Hypothalamus (tissue), 51 donors: Measurements from ENCODE around the gene MTIF3.

Experiments used
- DNase-seq, 51 donors: peaks; one replicate each; lab custom pipeline; 2025; lab: John Stamatoyannopoulos, UW

Gene MTIF3

DNA sequence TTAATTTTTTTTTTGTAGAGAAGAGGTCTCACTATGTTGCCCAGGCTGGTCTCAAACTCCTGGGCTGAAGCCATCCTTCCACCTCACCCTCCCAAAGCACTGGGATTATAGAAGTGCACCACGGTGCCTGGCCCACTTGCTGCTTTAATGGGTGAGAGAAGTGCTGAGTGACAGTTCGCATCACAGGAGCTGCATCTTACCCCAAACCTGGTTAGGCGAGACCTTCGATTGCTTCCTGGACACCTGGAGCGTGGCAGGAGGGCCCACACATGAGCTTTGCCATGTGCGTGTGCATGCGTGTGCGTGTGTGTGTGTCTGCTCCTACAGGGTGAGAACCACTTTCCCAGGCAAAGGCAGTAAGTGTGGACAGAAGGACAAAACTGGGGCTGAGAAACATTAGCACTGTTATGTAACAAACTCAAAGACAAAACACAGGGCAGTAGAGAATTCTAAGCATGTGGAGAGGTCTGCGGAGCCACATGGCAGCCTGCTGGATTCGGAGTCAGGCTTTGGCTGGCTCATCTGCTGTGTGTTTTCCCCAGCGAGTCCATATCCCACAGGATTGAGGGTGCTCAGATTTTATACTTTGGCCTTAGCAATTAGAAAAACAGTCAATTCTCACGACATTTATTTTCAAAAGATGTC, 11.7 kb upstream of the MTIF3 start:
- DNase-seq = no peak

GRCh38 chr13:27455331-27455855, 5.0 kb upstream of the MTIF3 start:
- no peak for DNase-seq

DNA sequence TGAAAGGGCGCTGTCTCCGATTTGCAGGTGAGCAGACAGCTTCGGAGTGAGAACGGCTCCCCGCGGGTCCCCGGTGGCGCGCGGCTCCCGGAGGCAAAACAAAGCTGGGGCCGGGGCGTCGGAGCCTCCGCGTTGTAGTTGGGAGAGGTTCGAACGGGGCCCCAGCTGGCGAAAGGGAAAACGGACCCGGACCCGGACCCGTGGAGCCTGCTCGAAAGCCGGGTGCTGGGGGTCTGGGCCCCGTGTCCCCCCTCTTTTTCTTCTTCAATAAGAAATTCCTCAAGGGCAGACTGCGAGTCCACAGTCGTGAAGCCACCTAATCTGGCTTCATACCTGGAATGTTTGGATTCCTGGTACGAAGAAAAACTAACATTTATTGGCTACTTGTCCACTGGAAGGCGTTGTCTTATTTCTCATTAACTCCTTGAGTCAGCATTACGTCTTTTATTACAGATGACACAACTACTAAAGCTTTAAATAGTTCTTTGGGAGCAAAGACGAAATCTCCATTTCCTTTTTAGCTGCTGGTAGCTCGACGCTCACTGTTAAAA, 632 bp upstream of the MTIF3 start:
- peak in 18 of 51 donors; percentile 4 to 53 (median 36) for DNase-seq

DNA sequence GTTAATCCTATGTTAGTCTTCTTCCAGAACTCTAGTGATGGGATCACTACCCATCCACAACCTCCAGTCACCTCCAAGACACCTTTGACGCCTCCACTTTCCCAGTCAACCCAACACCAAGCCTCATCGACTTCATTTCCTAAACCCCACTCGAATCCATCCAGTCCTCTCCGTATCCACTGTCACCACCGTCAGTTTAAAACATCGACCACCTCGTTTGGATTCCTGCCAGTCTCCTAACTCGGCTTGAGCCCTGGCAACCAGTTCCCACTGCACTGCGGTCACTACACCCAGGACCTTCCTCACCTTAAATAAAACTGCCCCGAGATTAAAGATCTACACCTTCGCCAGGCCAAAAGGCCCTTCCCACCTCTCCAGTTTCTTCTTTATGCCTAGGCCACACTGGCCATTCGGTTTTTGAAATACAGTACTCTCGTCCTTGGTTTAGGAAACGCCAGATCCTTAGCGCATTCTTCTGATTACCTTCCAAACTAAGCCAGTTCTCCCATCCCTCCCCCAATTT, 1.2 kb downstream of the MTIF3 start:
- no peak for DNase-seq

GRCh38 chr13:27448308-27448707, 2.1 kb downstream of the MTIF3 start:
- no peak for DNase-seq

DNA sequence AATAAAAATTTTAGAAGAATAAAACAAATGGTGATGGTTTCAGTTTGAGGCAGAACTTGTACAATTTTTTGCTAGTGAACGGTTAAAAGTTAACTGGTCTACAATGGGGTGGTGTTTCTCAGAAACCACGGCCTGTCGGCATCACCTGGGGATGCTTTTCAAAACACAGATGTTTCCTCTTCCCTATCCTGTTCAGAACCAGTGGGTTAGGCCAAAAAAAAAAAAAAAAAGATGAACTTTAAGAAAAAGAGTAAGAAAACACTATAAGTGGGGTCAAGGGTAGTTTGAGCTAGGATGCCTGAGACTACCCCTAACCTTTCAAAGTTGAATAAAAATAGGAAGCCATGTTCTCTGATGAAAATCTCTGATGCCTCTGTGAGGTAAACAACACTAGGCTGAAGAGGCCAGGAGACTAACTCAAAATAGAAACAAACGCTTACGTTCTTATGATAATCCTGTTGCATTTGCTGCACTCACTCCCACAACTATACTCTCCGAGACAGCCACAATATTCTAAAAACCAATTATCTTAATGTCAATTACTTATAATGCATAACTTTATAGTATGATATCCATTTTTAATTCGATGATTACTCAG, 3.3 kb downstream of the MTIF3 start:
- no peak for DNase-seq

DNA sequence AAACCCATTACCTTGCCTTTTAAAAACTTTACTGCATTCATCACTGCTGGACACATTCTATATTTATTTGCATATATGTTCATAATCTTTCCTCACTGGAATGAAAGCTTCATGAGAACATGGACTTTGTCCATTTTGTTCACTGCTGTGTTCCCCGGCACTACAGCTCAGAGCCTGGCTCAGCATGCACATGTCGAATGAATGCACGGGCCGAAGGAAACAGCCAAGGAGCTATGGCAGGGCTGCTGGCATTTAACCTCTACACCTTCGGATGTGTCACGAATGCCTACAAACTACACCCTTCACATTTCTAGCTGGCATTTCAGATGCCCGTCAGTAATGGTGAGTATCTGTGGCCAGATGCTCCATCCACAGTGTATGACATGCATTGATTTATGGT, 7.6 kb downstream of the MTIF3 start:
- DNase-seq = no peak

DNA sequence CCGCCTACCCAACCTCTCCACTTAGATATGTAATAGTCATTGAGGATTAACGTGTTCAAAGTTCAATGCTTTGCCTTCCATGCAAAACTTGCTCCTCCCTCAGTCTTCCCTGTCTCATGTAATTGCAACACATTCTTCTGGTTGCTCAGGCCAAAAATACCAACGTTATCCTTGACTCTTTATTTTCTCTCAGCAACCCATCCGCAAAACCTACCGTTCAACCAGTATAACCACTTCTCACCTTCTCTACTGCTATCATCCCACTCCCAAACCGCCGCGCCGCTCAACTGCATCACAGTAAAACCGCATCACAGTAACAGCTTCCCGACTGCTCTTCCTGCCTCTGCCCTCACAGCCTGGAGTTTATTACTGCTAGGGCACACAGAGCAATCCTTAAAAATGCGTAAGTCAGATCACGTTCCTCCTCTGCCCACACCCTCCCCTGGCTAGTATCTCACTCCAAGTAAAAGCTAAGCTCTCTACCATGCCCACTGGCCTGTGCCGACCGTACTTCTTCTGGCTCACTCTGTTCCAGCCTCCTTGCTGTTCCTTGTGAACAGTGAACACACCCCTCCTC, 8.2 kb downstream of the MTIF3 start:
- DNase-seq = no peak

GRCh38 chr13:27440408-27440807, 10.0 kb downstream of the MTIF3 start:
- no peak for DNase-seq

DNA sequence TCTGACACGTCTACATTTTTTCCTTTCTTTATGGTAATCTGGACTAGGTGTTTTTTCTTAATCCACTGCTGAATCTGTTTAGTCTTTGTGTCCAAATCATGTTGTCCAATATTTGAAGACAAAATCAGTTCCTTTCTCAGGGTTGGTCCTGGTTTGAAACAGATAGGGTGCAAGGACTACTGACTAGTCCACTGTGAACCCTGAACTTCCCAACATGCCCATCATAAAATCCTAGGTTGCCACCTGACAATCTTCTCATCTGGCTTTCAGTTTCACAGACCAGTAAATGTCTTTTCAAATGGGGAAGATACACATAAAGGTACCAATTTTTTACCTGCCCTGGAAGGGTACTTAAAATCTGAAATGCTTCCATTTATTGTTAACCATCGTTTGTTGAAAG, 13.2 kb downstream of the MTIF3 start:
- DNase-seq = no peak

DNA sequence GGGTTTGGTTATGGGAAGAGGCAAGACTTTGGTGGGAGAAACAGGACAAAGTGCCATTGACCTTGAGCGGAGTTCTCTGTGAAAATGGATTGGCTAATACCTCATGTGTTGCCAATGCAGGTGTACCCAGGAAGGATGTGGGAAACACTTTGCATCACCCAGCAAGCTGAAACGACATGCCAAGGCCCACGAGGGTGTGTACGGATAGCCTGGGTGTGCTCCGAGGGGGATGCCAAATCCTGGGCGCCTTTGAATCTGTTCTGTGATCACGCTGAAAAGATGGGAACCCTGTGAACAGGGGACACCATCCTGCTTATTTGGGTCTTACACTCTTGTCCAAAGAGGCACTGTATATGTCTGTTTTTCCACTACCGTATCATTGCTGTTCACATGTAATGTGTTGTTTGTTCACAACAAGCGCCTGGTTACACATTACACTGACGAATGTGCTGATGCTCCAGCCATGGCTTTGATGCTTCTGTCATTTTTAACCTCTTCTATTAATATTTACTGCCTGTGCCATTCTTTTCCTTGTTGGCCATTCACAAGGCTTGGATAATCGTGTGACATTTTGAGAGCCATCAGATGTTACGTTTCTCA, 17.7 kb downstream of the MTIF3 start:
- DNase-seq = no peak

DNA sequence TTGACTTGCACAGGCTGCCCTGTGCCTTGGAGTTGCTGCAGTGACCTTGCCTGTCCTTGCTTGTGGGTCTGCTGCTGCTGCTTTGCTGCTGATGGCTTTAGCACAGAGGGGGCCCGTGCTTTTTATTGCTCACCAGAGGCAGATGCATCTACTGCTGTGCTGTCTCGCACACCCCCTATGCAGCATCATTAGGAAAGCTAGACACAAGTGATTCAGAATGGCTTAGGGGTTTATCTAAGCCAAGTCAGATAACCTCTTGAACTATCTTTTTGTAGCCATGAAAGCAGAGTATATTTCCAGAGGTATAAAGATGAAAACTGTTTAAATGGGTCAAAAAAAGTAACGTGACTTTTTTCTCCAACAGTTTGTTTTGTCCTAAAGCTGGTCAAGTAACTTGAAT, 18.2 kb downstream of the MTIF3 start:
- DNase-seq = no peak

GRCh38 chr13:27428160-27428559, 22.2 kb downstream of the MTIF3 start:
- DNase-seq = no peak

DNA sequence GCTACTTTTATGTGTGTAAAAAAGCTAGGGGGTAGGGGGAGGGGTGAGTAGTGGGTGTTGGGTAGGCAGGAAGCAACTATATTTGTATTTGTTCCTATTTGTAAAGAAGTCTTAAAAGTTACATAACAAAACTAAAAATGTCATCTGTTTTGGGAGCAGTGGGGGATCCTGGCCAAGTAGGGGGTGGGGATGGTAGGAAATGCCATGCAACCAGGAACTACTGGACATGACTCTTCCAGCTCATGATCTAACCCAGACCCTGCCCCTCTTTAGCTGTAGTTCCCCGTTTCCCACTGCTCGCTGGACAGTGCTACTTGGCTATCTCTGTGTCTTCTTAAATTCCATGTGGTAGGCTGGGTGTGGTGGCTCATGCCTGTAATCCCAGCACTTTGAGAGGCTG, 22.7 kb downstream of the MTIF3 start:
- no peak for DNase-seq

DNA sequence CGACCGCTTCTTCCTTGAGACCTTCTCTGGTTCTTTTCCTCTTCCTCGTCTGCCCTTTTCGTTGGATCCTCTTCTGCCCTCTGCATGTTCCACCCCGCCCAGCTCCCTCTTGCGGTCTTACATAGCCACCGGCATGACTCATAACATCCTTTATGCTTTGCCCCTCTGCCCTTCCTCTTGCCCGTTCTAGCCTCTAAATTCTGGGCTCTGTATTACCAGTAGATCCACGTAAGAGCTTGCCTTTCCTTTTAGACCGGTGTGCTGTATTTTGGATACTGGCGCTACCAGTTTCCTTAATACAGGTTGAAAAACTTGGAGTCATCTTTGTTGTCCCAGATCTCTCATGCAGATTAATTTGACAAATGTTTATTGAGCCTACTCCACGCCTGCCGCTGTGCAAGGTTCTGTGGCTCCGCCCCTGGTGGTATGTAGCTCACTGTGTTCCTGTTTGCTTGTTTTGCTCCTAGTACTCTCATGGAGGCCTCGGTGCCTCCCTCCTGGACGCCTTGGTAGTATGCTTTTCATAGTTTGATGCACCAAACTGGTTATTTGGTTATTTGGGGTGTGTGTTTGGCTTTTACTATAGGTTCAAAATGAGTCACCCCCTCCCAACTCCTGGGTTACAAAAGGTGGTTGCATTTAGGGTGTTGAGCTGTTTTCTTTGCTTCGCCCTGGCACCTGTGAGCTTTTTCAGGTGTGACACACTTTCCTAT, 24.3 kb downstream of the MTIF3 start:
- DNase-seq = peak in 26 of 51 donors; percentile 6 to 62 (median 19)

GRCh38 chr13:27425158-27425917, 25.0 kb downstream of the MTIF3 start:
- no peak for DNase-seq

DNA sequence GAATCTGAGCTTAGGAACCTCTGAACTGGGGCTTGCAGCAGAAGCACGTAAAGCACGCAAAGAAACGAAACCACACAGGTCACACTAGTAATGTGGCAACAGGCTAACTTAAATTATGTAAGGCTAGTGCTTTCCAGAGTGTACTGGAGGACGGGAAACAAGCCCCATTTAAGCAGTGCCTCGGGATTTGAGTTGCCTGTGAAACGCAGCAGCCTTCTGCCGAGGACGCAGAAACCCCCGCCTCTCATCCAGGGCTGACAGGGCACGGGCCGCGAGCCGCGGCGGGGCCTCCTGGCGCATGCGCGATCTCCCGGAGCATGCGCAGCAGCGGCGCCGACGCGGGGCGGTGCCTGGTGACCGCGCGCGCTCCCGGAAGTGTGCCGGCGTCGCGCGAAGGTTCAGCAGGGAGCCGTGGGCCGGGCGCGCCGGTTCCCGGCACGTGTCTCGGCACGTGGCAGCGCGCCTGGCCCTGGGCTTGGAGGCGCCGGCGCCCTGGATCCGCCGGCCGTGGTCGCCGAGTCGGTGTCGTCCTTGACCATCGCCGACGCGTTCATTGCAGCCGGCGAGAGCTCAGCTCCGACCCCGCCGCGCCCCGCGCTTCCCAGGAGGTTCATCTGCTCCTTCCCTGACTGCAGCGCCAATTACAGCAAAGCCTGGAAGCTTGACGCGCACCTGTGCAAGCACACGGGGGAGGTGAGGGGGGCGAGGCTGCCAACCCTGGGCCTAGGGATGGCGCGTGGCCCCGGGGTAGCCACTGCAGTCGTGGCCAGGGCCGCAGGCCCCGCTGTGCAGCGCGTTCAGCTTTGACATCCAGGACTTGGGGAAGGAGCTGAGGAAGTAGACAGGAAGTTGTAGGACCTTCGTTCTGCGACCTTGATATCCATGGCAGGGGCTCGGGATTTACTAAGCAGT, 25.9 kb downstream of the MTIF3 start, which contains the start of gene GTF3A:
GTF3A (plus strand) TSS at position 374 of the 912 bp plus-strand sequence.
- peak; percentile 27 to 90 (median 70) for DNase-seq

- no peak for DNase-seq
Observed at GRCh38 chr13:27423333-27423732, 27.0 kb downstream of the MTIF3 start.
